ENCODE measurements around the gene JTB. TPM values are rescaled to one million over a fixed set of nuclear protein-coding genes. Genes with fewer than 3 reads are reported as not detected.

The JTB gene
- total RNA-seq, 1 experiment from 2014 or later = 123 TPM

- TF ChIP-seq REST (IDR thresholded peaks at IDR 0.05; ENCODE audit: low read depth) (no peak), POLR2AphosphoS5 (IDR thresholded peaks at IDR 0.05; ENCODE audit: low read depth, low read length) (no peak), EZH2phosphoT487 (IDR thresholded peaks at IDR 0.05; ENCODE audit: borderline replicate concordance) (no peak)
These were observed 33.3 kb downstream of the JTB start (continued) for GRCh38 chr1:153944005-153944826.

GRCh38 chr1:153942766-153943549 is 34.5 kb downstream of the JTB start:
- no peak overlapping the region for H3K4me2 ChIP-seq (ENCODE audit: low read length)
- H3K36me3 ChIP-seq (ENCODE audit: control insufficient read depth in 1 of 2, insufficient read depth in 2 of 2, low read length in 2 of 2) = peaks cover 6 to 16% of the 10 kb centered on the region in 2 experiments; a peak in 3 of 4 replicates
- H3K4me1 ChIP-seq (ENCODE audit: control insufficient read depth in 1 of 2, insufficient read depth in 2 of 2, low read length in 2 of 2) = peaks cover 6 to 18% of the 10 kb centered on the region in 2 experiments; a peak in 3 of 4 replicates
- intact Hi-C loops (cut with micrococcal nuclease) = no loop called here
- H3K27me3 ChIP-seq (ENCODE audit: insufficient read depth, low read length) = no peaks in the 10 kb centered on the region
- ATAC-seq (no peak), DNase-seq (ENCODE audit: low read depth, low spot score) (no peak)
- H3K9ac ChIP-seq (ENCODE audit: low read length) = no peak overlapping the region
- CTCF ChIA-PET = no interaction called here
- no peaks in the 10 kb centered on the region for H3K9me2 ChIP-seq (ENCODE audit: insufficient read depth)
- RAD21 ChIA-PET (ENCODE audit: low non-redundant PET in 1 of 2, low total read pairs in 2 of 2, uncharacterized antibody in 2 of 2, unreplicated experiment in 2 of 2) = no interaction called here
- H3K79me2 ChIP-seq (ENCODE audit: insufficient read depth, low read length) = peaks cover 24% of the 10 kb centered on the region; the same call in 1 of the 2 replicates
- no peak overlapping the region for H2AFZ ChIP-seq (ENCODE audit: low read depth, low read length, poor library complexity, severe bottlenecking)
- H3K9me3 ChIP-seq (ENCODE audit: control insufficient read depth in 1 of 2, insufficient read depth in 1 of 2, low read depth in 1 of 2, low read length in 2 of 2) = no peaks in the 10 kb centered on the region
- H3K27ac ChIP-seq (ENCODE audit: low read depth, low read length) = no peak overlapping the region
- POLR2A ChIA-PET = no interaction called here
- no peak for TF ChIP-seq POLR2A (IDR thresholded peaks at IDR 0.05; ENCODE audit: borderline replicate concordance, extremely low read depth, insufficient read depth, insufficient read length)
- BruUV-seq (replicated peaks) = no TSS peak
- no peak overlapping the region for H3K4me3 ChIP-seq (replicated peaks in 1 of 2; ENCODE audit: low read depth in 1 of 2, low read length in 2 of 2)
- H4K20me1 ChIP-seq (ENCODE audit: insufficient read depth) = no peaks in the 10 kb centered on the region

Data from HCT116 (cell line).